Mesothelial cell of epicardium (in vitro differentiated cells): ENCODE measurements around the gene THEMIS. TPM values are rescaled to one million over a fixed set of nuclear protein-coding genes. Genes with fewer than 3 reads are reported as not detected.

ENCODE experiments used
- DNase-seq, 2 experiments: peaks; one replicate each; pipeline ENCODE4 v3.0.0; 2021; ENCODE audit warnings: low spot score in 2 of 2; ENCODE audit not compliant: unreplicated experiment in 2 of 2
- H3K27ac Mint-ChIP-seq: 2 replicates; pipeline ENCODE4 v1.8.0; 2021; ENCODE audit warnings: mixed read lengths
- H3K27me3 Mint-ChIP-seq: 2 replicates; pipeline ENCODE4 v1.8.0; 2021; ENCODE audit warnings: low read depth, mixed read lengths
- H3K36me3 Mint-ChIP-seq: 2 replicates; pipeline ENCODE4 v1.8.0; 2021; ENCODE audit warnings: mixed read lengths
- H3K4me1 Mint-ChIP-seq: 2 replicates; pipeline ENCODE4 v1.8.0; 2021; ENCODE audit warnings: mixed read lengths
- H3K4me3 Mint-ChIP-seq: 2 replicates; pipeline ENCODE4 v1.8.0; 2021; ENCODE audit warnings: mild to moderate bottlenecking, moderate library complexity, mixed read lengths
- H3K9me3 Mint-ChIP-seq: 2 replicates; pipeline ENCODE4 v1.8.0; 2021; ENCODE audit warnings: mixed read lengths
- CTCF ChIP-seq: fragments of 200-600 bp; sonication (generic); IDR thresholded peaks from one replicate; pipeline ENCODE4 v1.5.0; 2021; ENCODE audit warnings: antibody characterized with exemption; ENCODE audit not compliant: unreplicated experiment
- total RNA-seq: library from RNA; stranded (reverse); gene quantifications from 3 replicates; pipeline ENCODE4 v1.2.1, GENCODE V29; 2021

THEMIS gene
- total RNA-seq, 1 donor from 2014 or later: not detected

GRCh38 chr6:127869772-127870404, 31.0 kb downstream of the THEMIS start:
- TF ChIP-seq CTCF: no peak
- no peak overlapping the region for H3K27ac Mint-ChIP-seq
- H3K4me1 Mint-ChIP-seq: no peaks in the 10 kb centered on the region
- H3K4me3 Mint-ChIP-seq: no peak overlapping the region
- H3K36me3 Mint-ChIP-seq: no peaks in the 10 kb centered on the region
- no peak for DNase-seq
- peaks cover 14% of the 10 kb centered on the region for H3K9me3 Mint-ChIP-seq
- no peaks in the 10 kb centered on the region for H3K27me3 Mint-ChIP-seq

- Mint-ChIP-seq H3K27me3 (no peaks in the 10 kb centered on the region), H3K27ac (no peak overlapping the region), H3K4me3 (no peak overlapping the region), H3K9me3 (peaks cover 14% of the 10 kb centered on the region), H3K36me3 (no peaks in the 10 kb centered on the region), H3K4me1 (no peaks in the 10 kb centered on the region)
- no peak for TF ChIP-seq CTCF
- DNase-seq: no peak
These were observed 31.7 kb downstream of the THEMIS start for GRCh38 chr6:127869183-127869582.

GRCh38 chr6:127868338-127868737, 32.5 kb downstream of the THEMIS start:
- Mint-ChIP-seq H3K4me1 (no peaks in the 10 kb centered on the region), H3K4me3 (no peak overlapping the region), H3K9me3 (peaks cover 9% of the 10 kb centered on the region), H3K27me3 (no peaks in the 10 kb centered on the region), H3K27ac (no peak overlapping the region), H3K36me3 (no peaks in the 10 kb centered on the region)
- no peak for TF ChIP-seq CTCF
- DNase-seq: no peak

- H3K9me3 Mint-ChIP-seq: peaks cover under 1% of the 10 kb centered on the region
- no peaks in the 10 kb centered on the region for H3K36me3 Mint-ChIP-seq
- TF ChIP-seq CTCF: no peak
- DNase-seq: no peak
- H3K27me3 Mint-ChIP-seq: no peaks in the 10 kb centered on the region
- H3K4me1 Mint-ChIP-seq: no peaks in the 10 kb centered on the region
- H3K27ac Mint-ChIP-seq: no peak overlapping the region
- no peak overlapping the region for H3K4me3 Mint-ChIP-seq
These were observed 34.1 kb downstream of the THEMIS start for GRCh38 chr6:127866766-127867165.

GRCh38 chr6:127865108-127865507, 35.8 kb downstream of the THEMIS start:
- H3K27ac Mint-ChIP-seq: no peak overlapping the region
- no peak for TF ChIP-seq CTCF
- DNase-seq: no peak
- H3K4me3 Mint-ChIP-seq: no peak overlapping the region
- no peaks in the 10 kb centered on the region for H3K4me1 Mint-ChIP-seq
- H3K27me3 Mint-ChIP-seq: no peaks in the 10 kb centered on the region
- H3K36me3 Mint-ChIP-seq: no peaks in the 10 kb centered on the region
- no peaks in the 10 kb centered on the region for H3K9me3 Mint-ChIP-seq

GRCh38 chr6:127864701-127865100, 36.2 kb downstream of the THEMIS start:
- Mint-ChIP-seq H3K36me3 (no peaks in the 10 kb centered on the region), H3K9me3 (no peaks in the 10 kb centered on the region)

More at GRCh38 chr6:127864701-127865100, 36.2 kb downstream of the THEMIS start:
- Mint-ChIP-seq H3K27me3 (no peaks in the 10 kb centered on the region), H3K27ac (no peak overlapping the region), H3K4me1 (no peaks in the 10 kb centered on the region), H3K4me3 (no peak overlapping the region)
- no peak for DNase-seq
- no peak for TF ChIP-seq CTCF
